Measurements from ENCODE around the gene NKAPD1.
"Not testable (repeated sequence)": the region's sequence is repeated elsewhere in the genome, so short reads cannot be mapped to it uniquely, and the experiment has no call there.

The NKAPD1 gene

DNA sequence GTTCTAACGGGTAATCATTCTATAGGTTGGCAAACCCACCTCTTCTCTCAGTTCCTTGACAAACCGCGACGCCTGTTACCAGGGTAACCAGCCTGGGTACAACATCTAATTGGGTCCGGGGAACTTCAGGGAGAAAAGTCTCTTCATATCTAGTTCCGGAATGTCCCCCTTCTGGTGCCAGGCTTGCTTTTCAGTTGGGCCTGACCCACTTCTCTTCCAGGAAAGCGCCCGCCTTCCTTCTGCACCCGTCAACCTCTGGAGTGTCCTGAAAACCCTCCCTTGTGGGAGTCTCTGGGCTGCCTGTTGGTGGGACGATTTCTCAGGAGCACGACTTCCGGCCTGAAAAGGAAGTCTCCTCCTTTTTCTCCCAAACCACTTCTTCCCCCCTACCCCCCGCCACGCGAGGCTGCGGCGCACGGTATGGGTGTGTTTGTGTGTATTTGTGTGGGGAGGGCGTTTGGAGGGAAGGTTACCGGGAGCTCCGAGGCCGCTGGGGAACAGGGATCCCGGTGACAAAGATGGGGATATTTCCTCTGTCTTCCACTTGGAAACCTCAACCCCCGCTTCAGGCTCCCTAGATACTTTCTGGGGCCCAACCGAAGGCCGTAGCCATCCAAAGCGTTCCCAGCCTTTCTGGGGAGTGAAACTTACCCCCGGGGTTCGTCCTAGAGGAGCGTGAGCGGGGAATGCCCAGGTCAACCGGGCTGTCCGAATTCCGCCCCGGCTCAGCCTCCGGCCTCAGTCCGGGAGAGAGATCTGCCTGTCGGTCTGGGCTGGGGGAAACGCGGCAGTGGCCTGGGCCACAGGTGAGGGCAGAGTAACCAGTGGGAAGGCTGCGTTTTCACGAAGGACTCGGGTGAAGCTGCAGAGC lies at the start of gene NKAPD1, which contains the start of gene PIH1D2:
TSS of gene NKAPD1 (plus strand) at position 359 of the 871 bp plus-strand sequence. CDS start 1,276 bp downstream, outside the sequence.
TSS of gene PIH1D2 (minus strand) at position 77 of the 871 bp plus-strand sequence. CDS start 843 bp downstream, outside the sequence.
- DNase-seq (ENCODE audit: low read depth), result peak; percentile 44

GRCh38 chr11:112024773-112025678 lies 49.1 kb upstream of the NKAPD1 start, which contains the start of gene DLAT:
Gene DLAT (plus strand): TSS chr11:112025408. CDS start chr11:112025473, 65 bp downstream.
- DNase-seq (ENCODE audit: low read depth), result peak; percentile 92

- no peak for DNase-seq (ENCODE audit: low read depth)
Observed at GRCh38 chr11:112025707-112026106, 48.4 kb upstream of the NKAPD1 start.

- DNase-seq (ENCODE audit: low read depth), result not testable (repeated sequence)
Observed at GRCh38 chr11:112026784-112027410, 47.2 kb upstream of the NKAPD1 start.

- no peak for DNase-seq (ENCODE audit: low read depth)
Observed at GRCh38 chr11:112029460-112029859, 44.6 kb upstream of the NKAPD1 start.

DNA sequence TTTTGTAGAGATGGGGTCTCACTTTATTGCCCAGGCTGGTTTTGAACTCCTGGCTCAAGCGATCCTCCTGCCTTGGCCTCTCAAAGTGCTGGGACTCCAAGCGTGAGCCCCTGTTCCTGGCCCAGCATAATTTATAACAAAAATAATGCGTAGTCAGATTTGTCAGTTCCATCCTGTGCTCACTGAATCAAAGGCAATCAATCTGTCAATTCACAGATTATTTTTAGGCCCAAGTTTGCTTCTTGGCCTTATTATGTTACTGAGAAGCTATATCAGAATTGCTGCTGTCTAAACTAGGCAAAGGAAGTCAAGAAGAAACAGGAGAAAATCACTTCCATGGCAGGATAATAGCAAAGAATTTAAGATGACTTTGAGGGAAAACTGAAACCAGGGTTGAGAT lies 40.2 kb upstream of the NKAPD1 start:
- DNase-seq (ENCODE audit: low read depth), result no peak

GRCh38 chr11:112037527-112037926 lies 36.6 kb upstream of the NKAPD1 start:
- no peak for DNase-seq (ENCODE audit: low read depth)

- no peak for DNase-seq (ENCODE audit: low read depth)
Observed at GRCh38 chr11:112042161-112042960, 31.7 kb upstream of the NKAPD1 start.

GRCh38 chr11:112042961-112043304 lies 31.2 kb upstream of the NKAPD1 start:
- no peak for DNase-seq (ENCODE audit: low read depth)

GRCh38 chr11:112044961-112045360 lies 29.1 kb upstream of the NKAPD1 start:
- DNase-seq (ENCODE audit: low read depth), result no peak

- DNase-seq (ENCODE audit: low read depth), result not testable (repeated sequence)
Observed at GRCh38 chr11:112046647-112047046, 27.5 kb upstream of the NKAPD1 start.

DNA sequence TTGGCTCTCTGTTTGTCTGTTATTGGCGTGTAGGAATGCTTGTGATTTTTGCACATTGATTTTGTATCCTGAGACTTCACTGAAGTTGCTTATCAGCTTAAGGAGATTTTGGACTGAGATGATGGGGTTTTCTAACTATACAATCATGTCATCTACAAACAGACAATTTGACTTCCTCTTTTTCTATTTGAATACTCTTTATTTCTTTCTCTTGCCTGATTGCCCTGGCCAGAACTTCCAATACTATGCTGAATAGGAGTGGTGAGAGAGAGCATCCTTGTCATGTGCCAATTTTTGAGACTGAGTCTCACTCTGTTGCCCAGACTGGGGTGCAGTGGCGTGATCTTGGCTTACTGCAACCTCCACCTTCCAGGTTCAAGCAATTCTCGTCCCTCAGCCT lies 25.8 kb upstream of the NKAPD1 start:
- DNase-seq (ENCODE audit: low read depth), result not testable (repeated sequence)

DNA sequence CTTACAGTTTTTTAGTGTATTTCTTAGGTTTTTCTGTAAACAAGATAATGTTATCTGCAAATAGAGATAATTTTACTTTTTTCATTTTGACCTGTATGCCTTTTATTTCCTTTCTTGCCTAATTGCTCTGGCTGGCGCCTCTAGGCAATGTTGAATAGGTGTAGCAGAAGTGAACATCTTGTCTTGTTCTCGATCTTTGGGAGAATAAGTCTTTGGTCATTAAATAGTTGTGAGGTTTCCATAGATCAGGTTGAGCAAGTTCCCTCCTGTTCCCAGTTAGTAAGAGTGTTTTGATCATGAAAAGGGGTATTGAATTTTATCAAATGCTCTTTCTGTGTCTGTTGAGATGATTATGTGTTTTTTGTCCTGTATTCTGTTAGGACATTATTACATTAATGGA lies 24.3 kb upstream of the NKAPD1 start:
- no peak for DNase-seq (ENCODE audit: low read depth)

- DNase-seq (ENCODE audit: low read depth), result no peak
Observed at GRCh38 chr11:112050721-112051120, 23.4 kb upstream of the NKAPD1 start.

GRCh38 chr11:112051768-112052167 lies 22.3 kb upstream of the NKAPD1 start:
- DNase-seq (ENCODE audit: low read depth), result no peak

DNA sequence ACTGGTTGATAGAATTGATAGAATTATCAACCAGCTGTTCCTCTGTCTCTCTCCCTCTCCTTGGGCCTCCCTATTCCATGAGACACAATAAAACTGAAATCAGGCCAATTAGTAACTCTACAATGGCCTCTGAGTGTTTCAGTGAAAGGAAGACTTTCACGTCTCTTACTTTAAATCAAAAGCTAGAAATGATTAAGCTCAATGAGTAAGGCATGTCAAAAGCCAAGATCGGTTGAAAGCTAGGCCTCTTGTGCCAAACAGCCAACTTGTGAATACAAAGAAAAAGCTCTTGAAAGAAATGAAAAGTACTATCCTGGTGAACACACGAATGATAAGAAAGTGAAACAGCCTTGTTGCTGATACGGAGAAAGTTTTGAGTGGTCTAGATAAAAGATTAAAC lies 16.9 kb upstream of the NKAPD1 start:
- DNase-seq (ENCODE audit: low read depth), result no peak

DNA sequence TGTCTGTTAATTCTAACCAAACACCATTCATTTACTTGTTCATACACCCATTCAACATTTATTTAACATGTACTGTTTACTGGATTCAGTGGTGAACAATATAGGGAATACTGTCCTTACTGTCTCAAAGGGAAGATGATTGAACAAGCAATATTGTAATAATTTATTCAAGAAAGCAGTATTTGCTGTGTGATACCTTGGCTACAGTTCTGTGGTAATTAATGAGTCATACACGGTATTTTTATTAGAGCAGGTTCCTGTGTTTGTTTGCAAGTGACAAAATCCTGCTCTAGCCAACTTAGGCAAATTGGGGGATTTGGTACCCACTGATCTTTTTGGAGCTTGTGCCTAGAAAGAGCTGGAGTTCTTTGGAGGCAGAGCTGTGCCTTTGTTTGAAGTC lies 16.0 kb upstream of the NKAPD1 start:
- no peak for DNase-seq (ENCODE audit: low read depth)

DNA sequence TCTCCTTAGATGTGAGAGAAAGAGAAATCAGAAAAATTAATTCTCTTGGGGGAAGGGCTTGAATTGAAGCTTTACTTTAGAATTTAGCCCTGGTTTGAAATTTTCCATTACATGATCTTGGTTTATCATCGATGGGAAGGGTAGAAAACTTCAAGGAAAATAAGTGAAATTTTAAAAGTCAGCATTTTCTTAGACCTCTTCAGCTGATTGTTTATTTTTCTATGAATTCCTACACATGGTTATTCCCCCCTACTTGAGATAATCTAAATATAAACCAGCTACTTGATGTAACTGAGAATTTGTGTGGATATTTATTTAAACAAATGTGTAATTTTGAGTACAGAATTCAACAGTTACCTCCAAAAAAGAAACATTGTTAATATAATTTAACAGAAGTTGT lies 11.2 kb upstream of the NKAPD1 start:
- no peak for DNase-seq (ENCODE audit: low read depth)

- no peak for DNase-seq (ENCODE audit: low read depth)
Observed at GRCh38 chr11:112082729-112083128, 8.6 kb downstream of the NKAPD1 start.

- no peak for DNase-seq (ENCODE audit: low read depth)
Observed at GRCh38 chr11:112085822-112086421, 11.8 kb downstream of the NKAPD1 start.
